B cell (primary cell): Measurements from ENCODE around the gene PSMB2. TPM values are rescaled to one million over a fixed set of nuclear protein-coding genes. Genes with fewer than 3 reads are reported as not detected.

Experiments
- ATAC-seq: fragments of 200-7000 bp; cut with Tn5 transposase; one replicate; pipeline ENCODE4 v1.10.0; 2021; ENCODE audit warnings: low read depth, mild to moderate bottlenecking, moderate number of reproducible peaks, moderate library complexity
- CTCF ChIA-PET: fragments of 350-600 bp; sonication (Branson Sonifier 250); formaldehyde crosslinking; loops from one replicate; lab custom pipeline; 2021; ENCODE audit warnings: antibody characterized with exemption, inconsistent platforms; lab: Charles Lee
- POLR2A ChIA-PET: fragments of 350-600 bp; sonication (Branson Sonifier 250); formaldehyde crosslinking; loops from one replicate; lab custom pipeline; 2021; ENCODE audit warnings: antibody characterized with exemption; lab: Charles Lee
- DNase-seq: peaks from one replicate; pipeline ENCODE4 v3.0.0; 2013
- H2AFZ ChIP-seq: 2 replicates; pipeline ENCODE4 v1.6.1; 2012; ENCODE audit warnings: mild to moderate bottlenecking, low read depth, low read length; ENCODE audit not compliant: insufficient read depth, poor library complexity, severe bottlenecking
- H3K27ac ChIP-seq, 2 donors: 1 replicate in 1 of 2; 2 replicates in 1 of 2; pipeline ENCODE4 v1.5.1; 2012 to 2013; ENCODE audit warnings: low read length in 2 of 2, mild to moderate bottlenecking in 2 of 2, moderate library complexity in 1 of 2
- H3K27me3 ChIP-seq, 4 experiments: fragments of 200-600 bp in 1 of 4; sonication (generic) in 1 of 4; replicated peaks in 1 of 4; 1 replicate in 2 of 4; 2 replicates in 2 of 4; pipeline versions ENCODE4 v1.6.1 to v1.7.0; 2013 to 2016; ENCODE audit warnings: low read length in 3 of 4, mild to moderate bottlenecking in 2 of 4, mixed read lengths in 1 of 4, moderate library complexity in 1 of 4; ENCODE audit not compliant: insufficient read depth in 4 of 4, control insufficient read depth in 3 of 4; ENCODE audit errors: control extremely low read depth in 1 of 4
- H3K36me3 ChIP-seq, 2 experiments: replicated peaks in 1 of 2; 1 replicate in 1 of 2; 2 replicates in 1 of 2; pipeline versions ENCODE4 v1.6.1 to v1.7.1; 2013; ENCODE audit warnings: low read length in 1 of 2; ENCODE audit not compliant: insufficient read depth in 2 of 2, control insufficient read depth in 1 of 2; ENCODE audit errors: control extremely low read depth in 1 of 2, extremely low read depth in 1 of 2
- H3K4me1 ChIP-seq, 2 donors: fragments of 200-600 bp in 1 of 2; sonication (generic) in 1 of 2; 1 replicate in 1 of 2; 2 replicates in 1 of 2; pipeline versions ENCODE4 v1.5.1 to v1.6.1; 2013 to 2017; ENCODE audit warnings: low read length in 2 of 2; ENCODE audit not compliant: control insufficient read depth in 2 of 2, insufficient read depth in 2 of 2
- H3K4me2 ChIP-seq: replicated peaks from 2 replicates; pipeline ENCODE3; 2012; ENCODE audit warnings: mild to moderate bottlenecking, low read depth, low read length; ENCODE audit not compliant: poor library complexity, severe bottlenecking
- H3K4me3 ChIP-seq, 5 experiments: fragments of 200-600 bp in 1 of 5; sonication (generic) in 1 of 5; 1 replicate in 3 of 5; 2 replicates in 2 of 5; pipeline versions ENCODE4 v1.5.1 to v1.7.0; 2011 to 2016; ENCODE audit warnings: low read length in 4 of 5, mild to moderate bottlenecking in 4 of 5, low read depth in 2 of 5, control low read depth in 1 of 5, moderate library complexity in 1 of 5; ENCODE audit not compliant: insufficient read depth in 1 of 5; ENCODE audit errors: control extremely low read depth in 1 of 5, extremely low read depth in 1 of 5
- H3K79me2 ChIP-seq: fragments of 200-600 bp; sonication (generic); one replicate; pipeline ENCODE4 v1.6.0; 2016; ENCODE audit warnings: low read length; ENCODE audit not compliant: control insufficient read depth, insufficient read depth
- H3K9ac ChIP-seq: fragments of 200-600 bp; sonication (generic); 2 replicates; pipeline ENCODE4 v1.6.1; 2017; ENCODE audit warnings: mild to moderate bottlenecking, low read length, moderate library complexity
- H3K9me3 ChIP-seq, 3 donors: one replicate each; pipeline versions ENCODE4 v1.6.1 to v1.7.1; 2013; ENCODE audit warnings: low read length in 2 of 3; ENCODE audit not compliant: control insufficient read depth in 2 of 3, insufficient read depth in 1 of 3; ENCODE audit errors: control extremely low read depth in 1 of 3
- H4K20me1 ChIP-seq: 2 replicates; pipeline ENCODE4 v1.6.0; 2012; ENCODE audit warnings: mild to moderate bottlenecking, low read length; ENCODE audit not compliant: insufficient read depth, control insufficient read depth, poor library complexity, severe bottlenecking
- H3K27ac Mint-ChIP-seq: one replicate; pipeline ENCODE4 v1.8.0; 2021; ENCODE audit warnings: mixed read lengths
- H3K27me3 Mint-ChIP-seq: one replicate; pipeline ENCODE4 v1.8.0; 2021; ENCODE audit warnings: mixed read lengths
- H3K4me1 Mint-ChIP-seq: one replicate; pipeline ENCODE4 v1.8.0; 2021; ENCODE audit warnings: mixed read lengths
- H3K4me3 Mint-ChIP-seq: one replicate; pipeline ENCODE4 v1.8.0; 2021; ENCODE audit warnings: mixed read lengths
- H3K9me3 Mint-ChIP-seq: one replicate; pipeline ENCODE4 v1.8.0; 2022; ENCODE audit warnings: mixed read lengths; ENCODE audit not compliant: insufficient read depth
- EZH2 ChIP-seq: IDR thresholded peaks from 2 replicates; pipeline ENCODE4 v1.6.1; 2012; ENCODE audit warnings: borderline replicate concordance, low read depth, mild to moderate bottlenecking, moderate library complexity, low read length; ENCODE audit not compliant: insufficient read depth, poor library complexity, severe bottlenecking
- WGBS: methylation state at CpG from one replicate; pipeline ENCODE4 v1.1.5; 2013; ENCODE audit warnings: missing lambda C conversion rate; ENCODE audit not compliant: insufficient coverage; 5-methylcytosine and 5-hydroxymethylcytosine counted together
- intact Hi-C: fragments of 100-400 bp; cut with micrococcal nuclease; formaldehyde crosslinking; loops from one replicate; pipeline ENCODE4 v1.10.0; 2022
- polyA plus RNA-seq: library from polyadenylated mRNA; depleted of rRNA; stranded (reverse); fragments of >200 nt; gene quantifications from 2 replicates; pipeline ENCODE4 v1.2.3, GENCODE V29; 2012
- total RNA-seq, 2 donors: library from RNA; stranded (reverse); fragments of 120-200 nt in 1 of 2; gene quantifications; 1 replicate in 1 of 2; 2 replicates in 1 of 2; pipeline versions ENCODE4 v1.2.3 to v1.2.4, GENCODE V29; 2013 to 2022
- TF ChIP-seq, protein P1 (sequence below): fragments of 200-600 bp; IDR thresholded peaks from one replicate; pipeline ENCODE4 v1.8.0; 2022; ENCODE audit warnings: antibody characterized with exemption, mild to moderate bottlenecking

PSMB2 gene
- total and polyA plus RNA-seq, 2 donors (not counting 1 experiment from before 2014, with no cell fraction given) = 20.5 to 26.2 TPM

DNA sequence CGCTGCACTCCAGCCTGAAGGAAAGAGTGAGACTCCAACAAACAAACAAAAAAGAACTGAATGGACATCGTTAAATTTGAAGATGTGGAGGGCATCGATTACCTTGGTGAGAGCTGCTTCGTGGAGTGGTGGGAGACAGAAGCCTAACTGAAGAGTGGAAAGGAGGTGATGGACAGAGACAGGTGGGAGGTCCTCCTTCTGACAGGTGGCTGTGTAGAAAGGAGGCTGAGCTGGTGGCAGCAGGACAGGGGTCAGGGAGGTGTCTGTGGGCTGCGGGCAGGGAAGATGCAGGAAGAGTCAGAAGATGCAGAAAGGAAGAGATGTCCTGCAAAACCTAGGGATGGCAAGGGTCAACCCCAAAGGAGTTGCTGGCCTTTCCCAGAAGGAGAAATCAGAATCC lies 46.8 kb upstream of the PSMB2 start:
- no peaks in the 10 kb centered on the region for H3K4me1 ChIP-seq
- H3K27me3 ChIP-seq = peaks cover 0 to 4% (median 0%) of the 10 kb centered on the region in 4 experiments
- TF ChIP-seq EZH2 = no peak
- TF ChIP-seq, protein P1, sequence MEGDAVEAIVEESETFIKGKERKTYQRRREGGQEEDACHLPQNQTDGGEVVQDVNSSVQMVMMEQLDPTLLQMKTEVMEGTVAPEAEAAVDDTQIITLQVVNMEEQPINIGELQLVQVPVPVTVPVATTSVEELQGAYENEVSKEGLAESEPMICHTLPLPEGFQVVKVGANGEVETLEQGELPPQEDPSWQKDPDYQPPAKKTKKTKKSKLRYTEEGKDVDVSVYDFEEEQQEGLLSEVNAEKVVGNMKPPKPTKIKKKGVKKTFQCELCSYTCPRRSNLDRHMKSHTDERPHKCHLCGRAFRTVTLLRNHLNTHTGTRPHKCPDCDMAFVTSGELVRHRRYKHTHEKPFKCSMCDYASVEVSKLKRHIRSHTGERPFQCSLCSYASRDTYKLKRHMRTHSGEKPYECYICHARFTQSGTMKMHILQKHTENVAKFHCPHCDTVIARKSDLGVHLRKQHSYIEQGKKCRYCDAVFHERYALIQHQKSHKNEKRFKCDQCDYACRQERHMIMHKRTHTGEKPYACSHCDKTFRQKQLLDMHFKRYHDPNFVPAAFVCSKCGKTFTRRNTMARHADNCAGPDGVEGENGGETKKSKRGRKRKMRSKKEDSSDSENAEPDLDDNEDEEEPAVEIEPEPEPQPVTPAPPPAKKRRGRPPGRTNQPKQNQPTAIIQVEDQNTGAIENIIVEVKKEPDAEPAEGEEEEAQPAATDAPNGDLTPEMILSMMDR = no peak
- H3K9me3 ChIP-seq = no peaks in the 10 kb centered on the region
- H3K4me3 Mint-ChIP-seq = no peak overlapping the region
- no peak overlapping the region for H3K4me2 ChIP-seq
- no peaks in the 10 kb centered on the region for H4K20me1 ChIP-seq
- H3K36me3 ChIP-seq = no peaks in the 10 kb centered on the region
- no peak overlapping the region for H2AFZ ChIP-seq
- H3K27me3 Mint-ChIP-seq = peaks cover 23% of the 10 kb centered on the region
- no peak overlapping the region for H3K9ac ChIP-seq
- ChIA-PET CTCF (no interaction called here), POLR2A (no interaction called here)
- whole genome bisulfite sequencing = 95% methylated on average over 4 of the region's 5 CpGs
- H3K9me3 Mint-ChIP-seq = no peaks in the 10 kb centered on the region
- H3K4me1 Mint-ChIP-seq = no peaks in the 10 kb centered on the region
- H3K4me3 ChIP-seq = no peak overlapping the region
- intact Hi-C loops = no loop called here
- H3K27ac ChIP-seq = no peak overlapping the region
- H3K27ac Mint-ChIP-seq = no peak overlapping the region
- ATAC-seq (no peak), DNase-seq (no peak)
- no peaks in the 10 kb centered on the region for H3K79me2 ChIP-seq

DNA sequence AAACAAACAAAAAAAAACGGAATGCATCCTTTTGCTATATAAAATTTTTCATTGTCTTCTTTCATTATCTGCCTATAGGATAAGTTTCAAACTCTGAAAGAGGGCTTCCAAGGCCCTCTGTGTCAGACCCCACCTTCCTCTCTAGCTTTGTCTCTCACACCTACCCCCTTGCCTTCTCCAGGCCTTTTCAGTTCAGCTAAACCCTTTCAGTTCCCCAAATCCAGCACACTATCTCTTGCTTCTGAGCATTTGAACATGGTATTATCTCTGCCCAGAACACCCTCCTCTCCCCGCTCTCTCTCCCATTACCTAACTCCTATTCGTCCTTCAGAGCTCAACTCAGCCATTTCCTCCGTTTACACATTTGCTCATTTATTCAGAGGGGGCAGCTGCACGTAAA lies 41.7 kb upstream of the PSMB2 start:
- Histone ChIP-seq H3K4me3 (no peak overlapping the region), H3K4me2 (no peak overlapping the region), H2AFZ (no peak overlapping the region), H4K20me1 (no peaks in the 10 kb centered on the region), H3K9ac (no peak overlapping the region), H3K36me3 (no peaks in the 10 kb centered on the region), H3K79me2 (no peaks in the 10 kb centered on the region), H3K27ac (no peak overlapping the region), H3K27me3 (peaks cover 0 to 4% (median 0%) of the 10 kb centered on the region in 4 experiments), H3K4me1 (no peaks in the 10 kb centered on the region), H3K9me3 (no peaks in the 10 kb centered on the region)
- Mint-ChIP-seq H3K4me1 (no peaks in the 10 kb centered on the region), H3K9me3 (no peaks in the 10 kb centered on the region), H3K27ac (no peak overlapping the region), H3K4me3 (no peak overlapping the region), H3K27me3 (peaks cover 19% of the 10 kb centered on the region)
- no peak for DNase-seq
- 86% methylated on average over 2 of the region's 5 CpGs for WGBS
- TF ChIP-seq, protein P1 = no peak
- TF ChIP-seq EZH2 = no peak
- no peak for ATAC-seq
- intact Hi-C loops = no loop called here
- ChIA-PET CTCF (no interaction called here), POLR2A (no interaction called here)
